H9 (cell line): ENCODE data around the gene FHIT. TPM values are rescaled to one million over a fixed set of nuclear protein-coding genes. Genes with fewer than 3 reads are reported as not detected.

Source experiments
- DNase-seq: peaks from one replicate; pipeline ENCODE4 v3.0.0-alpha.2; 2017
- H2AFZ ChIP-seq: one replicate; pipeline ENCODE4 v1.6.1; 2013; ENCODE audit warnings: mild to moderate bottlenecking, low read length, control low read depth, moderate library complexity
- H2AK5ac ChIP-seq: 2 replicates; pipeline ENCODE4 v1.6.1; 2013; ENCODE audit warnings: low read length, control low read depth, mixed read lengths; ENCODE audit not compliant: insufficient read length
- H2BK120ac ChIP-seq: one replicate; pipeline ENCODE4 v1.6.1; 2013; ENCODE audit warnings: low read depth, mild to moderate bottlenecking, low read length, control low read depth, inconsistent platforms; ENCODE audit not compliant: poor library complexity, severe bottlenecking
- H2BK12ac ChIP-seq: 2 replicates; pipeline ENCODE4 v1.6.1; 2013; ENCODE audit warnings: low read length, control low read depth, mixed read lengths, low read depth; ENCODE audit not compliant: insufficient read length
- H2BK15ac ChIP-seq: 2 replicates; pipeline ENCODE4 v1.6.1; 2013; ENCODE audit warnings: low read depth, low read length, control low read depth
- H2BK20ac ChIP-seq: one replicate; pipeline ENCODE4 v1.6.1; 2013; ENCODE audit warnings: low read depth, mild to moderate bottlenecking, low read length, control low read depth, inconsistent platforms; ENCODE audit not compliant: poor library complexity, severe bottlenecking
- H2BK5ac ChIP-seq: 2 replicates; pipeline ENCODE4 v1.6.1; 2013; ENCODE audit warnings: low read length, control low read depth, mixed read lengths; ENCODE audit not compliant: insufficient read length
- H3K14ac ChIP-seq: 2 replicates; pipeline ENCODE4 v1.6.1; 2013; ENCODE audit warnings: low read length, control low read depth; ENCODE audit not compliant: insufficient read depth
- H3K18ac ChIP-seq: 2 replicates; pipeline ENCODE4 v1.6.1; 2013; ENCODE audit warnings: low read depth, mild to moderate bottlenecking, mixed read lengths, low read length, control low read depth; ENCODE audit not compliant: insufficient read length
- H3K23ac ChIP-seq: 2 replicates; pipeline ENCODE4 v1.6.1; 2013; ENCODE audit warnings: low read length, control low read depth, mixed read lengths, low read depth; ENCODE audit not compliant: insufficient read length
- H3K23me2 ChIP-seq: 2 replicates; pipeline ENCODE4 v1.6.1; 2013; ENCODE audit warnings: low read depth, mild to moderate bottlenecking, mixed read lengths, low read length, control low read depth; ENCODE audit not compliant: insufficient read length, poor library complexity, severe bottlenecking
- H3K27ac ChIP-seq: 2 replicates; pipeline ENCODE4 v1.5.1; 2013; ENCODE audit warnings: low read length, control low read depth, mixed read lengths, low read depth; ENCODE audit not compliant: insufficient read length
- H3K27me3 ChIP-seq: 2 replicates; pipeline ENCODE4 v1.6.1; 2013; ENCODE audit warnings: low read length, control low read depth, inconsistent platforms; ENCODE audit not compliant: insufficient read depth
- H3K4ac ChIP-seq: 2 replicates; pipeline ENCODE4 v1.6.1; 2013; ENCODE audit warnings: low read depth, mild to moderate bottlenecking, control low read depth, inconsistent platforms, low read length, moderate library complexity
- H3K4me1 ChIP-seq: 2 replicates; pipeline ENCODE4 v1.6.1; 2013; ENCODE audit warnings: low read length, control low read depth, inconsistent platforms; ENCODE audit not compliant: insufficient read depth
- H3K4me2 ChIP-seq: 2 replicates; pipeline ENCODE4 v1.6.1; 2013; ENCODE audit warnings: low read length, control low read depth, mixed read lengths; ENCODE audit not compliant: insufficient read length, insufficient read depth
- H3K56ac ChIP-seq: 2 replicates; pipeline ENCODE4 v1.6.1; 2013; ENCODE audit warnings: low read depth, mild to moderate bottlenecking, mixed read lengths, low read length, control low read depth; ENCODE audit not compliant: insufficient read length
- H3K79me1 ChIP-seq: 2 replicates; pipeline ENCODE4 v1.6.1; 2013; ENCODE audit warnings: low read depth, mild to moderate bottlenecking, moderate library complexity, low read length, control low read depth, inconsistent platforms; ENCODE audit not compliant: insufficient read depth, poor library complexity, severe bottlenecking
- H3K79me2 ChIP-seq: 2 replicates; pipeline ENCODE4 v1.6.1; 2013; ENCODE audit warnings: low read length, control low read depth, inconsistent platforms; ENCODE audit not compliant: insufficient read depth
- H3K9ac ChIP-seq: 2 replicates; pipeline ENCODE4 v1.6.1; 2013; ENCODE audit warnings: low read length, control low read depth, mixed read lengths; ENCODE audit not compliant: insufficient read length; ENCODE audit errors: extremely low read depth
- H3K9me3 ChIP-seq: one replicate; pipeline ENCODE4 v1.6.1; 2013; ENCODE audit warnings: low read depth, low read length, inconsistent platforms; ENCODE audit not compliant: control insufficient read depth
- H3T11ph ChIP-seq: one replicate; pipeline ENCODE4 v1.6.1; 2013; ENCODE audit warnings: mild to moderate bottlenecking, low read length, control low read depth, inconsistent platforms
- H4K20me1 ChIP-seq: one replicate; pipeline ENCODE4 v1.6.1; 2013; ENCODE audit not compliant: control insufficient read depth, insufficient read length, insufficient read depth
- H4K5ac ChIP-seq: 2 replicates; pipeline ENCODE4 v1.6.1; 2013; ENCODE audit warnings: low read depth, mild to moderate bottlenecking, mixed read lengths, low read length, control low read depth; ENCODE audit not compliant: insufficient read length
- H4K8ac ChIP-seq: replicated peaks from 2 replicates; pipeline ENCODE4 v1.6.1; 2013; ENCODE audit warnings: low read length, control low read depth, mixed read lengths, low read depth; ENCODE audit not compliant: insufficient read length
- H4K91ac ChIP-seq: 2 replicates; pipeline ENCODE4 v1.6.1; 2013; ENCODE audit warnings: low read depth, mild to moderate bottlenecking, moderate library complexity, mixed read lengths, low read length, control low read depth; ENCODE audit not compliant: insufficient read length
- H3K27ac Mint-ChIP-seq, 3 experiments: 2 replicates in 2 of 3; 3 replicates in 1 of 3; pipeline ENCODE4 v1.8.0; 2020 to 2021; ENCODE audit warnings: mixed read lengths in 3 of 3, mild to moderate bottlenecking in 1 of 3, moderate library complexity in 1 of 3
- H3K27me3 Mint-ChIP-seq: 2 replicates; pipeline ENCODE4 v1.8.0; 2021; ENCODE audit warnings: low read depth, mild to moderate bottlenecking, moderate library complexity, mixed read lengths
- H3K36me3 Mint-ChIP-seq, 3 experiments: 2 replicates in 2 of 3; 3 replicates in 1 of 3; pipeline ENCODE4 v1.8.0; 2020 to 2021; ENCODE audit warnings: low read depth in 3 of 3, mixed read lengths in 3 of 3; ENCODE audit not compliant: insufficient read depth in 1 of 3
- H3K4me1 Mint-ChIP-seq, 2 experiments: 2 replicates each; pipeline ENCODE4 v1.8.0; 2020; ENCODE audit warnings: mixed read lengths in 2 of 2
- H3K4me3 Mint-ChIP-seq, 2 experiments: 2 replicates in 1 of 2; 3 replicates in 1 of 2; pipeline ENCODE4 v1.8.0; 2020 to 2021; ENCODE audit warnings: mild to moderate bottlenecking in 2 of 2, mixed read lengths in 2 of 2, moderate library complexity in 1 of 2
- H3K9me3 Mint-ChIP-seq, 2 experiments: 2 replicates in 1 of 2; 3 replicates in 1 of 2; pipeline ENCODE4 v1.8.0; 2020; ENCODE audit warnings: mild to moderate bottlenecking in 2 of 2, mixed read lengths in 2 of 2, moderate library complexity in 1 of 2
- CTCF ChIP-seq: fragments of 200-600 bp; sonication (generic); conservative IDR thresholded peaks from 3 replicates; pipeline ENCODE4 v1.8.0; 2021; ENCODE audit warnings: antibody characterized with exemption, mild to moderate bottlenecking
- WGBS: extraction: QIAGEN DNeasy Blood & Tissue Kit; methylation state at CpG from one replicate; pipeline ENCODE4 v1.1.7; 2013; ENCODE audit warnings: missing lambda C conversion rate, low lambda C conversion rate, mixed read lengths; ENCODE audit not compliant: insufficient read length; ENCODE audit errors: extremely low coverage; 5-methylcytosine and 5-hydroxymethylcytosine counted together
- total RNA-seq: library from RNA; stranded (reverse); gene quantifications from 2 replicates; pipeline ENCODE4 v1.2.1, GENCODE V29; 2021

FHIT gene
- total RNA-seq, 1 experiment from 2014 or later = 3.0 TPM

GRCh38 chr3:60081381-60082095 is 1169.7 kb downstream of the FHIT start:
- H3K23me2 ChIP-seq = no peaks in the 10 kb centered on the region
- no peak overlapping the region for H3K27ac ChIP-seq
- H2BK120ac ChIP-seq = no peak overlapping the region
- H4K5ac ChIP-seq = no peak overlapping the region
- H3K27me3 ChIP-seq = no peaks in the 10 kb centered on the region
- H3K14ac ChIP-seq = no peak overlapping the region
- no peaks in the 10 kb centered on the region for H4K20me1 ChIP-seq
- Mint-ChIP-seq H3K4me3 (no peak overlapping the region), H3K4me1 (peaks cover 6 to 11% of the 10 kb centered on the region in 2 experiments), H3K27me3 (no peaks in the 10 kb centered on the region), H3K9me3 (peaks cover 4% of the 10 kb centered on the region in 2 experiments; a peak in 3 of 5 replicates), H3K27ac (no peak overlapping the region), H3K36me3 (peaks cover 0 to 1% (median 0%) of the 10 kb centered on the region in 3 experiments; a peak in 1 of 7 replicates)
- no peaks in the 10 kb centered on the region for H3K79me1 ChIP-seq
- H3K4me1 ChIP-seq = 0 out of 2 replicates have a peak, but pooled peaks cover 2% of the 10 kb centered on the region
- H2BK5ac ChIP-seq = no peak overlapping the region
- H3K4me2 ChIP-seq = no peak overlapping the region
- H3K9me3 ChIP-seq = no peaks in the 10 kb centered on the region
- no peak overlapping the region for H3K9ac ChIP-seq
- no peak overlapping the region for H3T11ph ChIP-seq
- no peak overlapping the region for H2BK12ac ChIP-seq
- no peak overlapping the region for H3K18ac ChIP-seq
- no peak overlapping the region for H3K56ac ChIP-seq
- no peak for DNase-seq
- H3K79me2 ChIP-seq = no peaks in the 10 kb centered on the region
- no peak overlapping the region for H2AFZ ChIP-seq
- no CpG with 5 or more reads among the region's 5 CpGs for WGBS
- TF ChIP-seq CTCF = no peak
- H3K4ac ChIP-seq = no peak overlapping the region
- H4K8ac ChIP-seq = no peak overlapping the region
- no peak overlapping the region for H2AK5ac ChIP-seq
- H4K91ac ChIP-seq = no peak overlapping the region
- no peak overlapping the region for H2BK20ac ChIP-seq
- H3K23ac ChIP-seq = no peak overlapping the region
- no peak overlapping the region for H2BK15ac ChIP-seq
